T-cell (primary cell): ENCODE measurements around the gene KRTAP10-9. TPM values are rescaled to one million over a fixed set of nuclear protein-coding genes. Genes with fewer than 3 reads are reported as not detected.
A peak's percentile ranks its signal among the peaks of the same experiment; 100 is the strongest.
"Not testable (repeated sequence)": the region's sequence is repeated elsewhere in the genome, so short reads cannot be mapped to it uniquely, and the experiment has no call there.

ENCODE experiments used
- ATAC-seq, 4 experiments: fragments of 200-7000 bp in 3 of 4; fragments of 150-1000 bp in 1 of 4; cut with Tn5 transposase; replicated peaks in 1 of 4; 1 replicate in 3 of 4; 2 replicates in 1 of 4; pipeline ENCODE4 v1.10.0; 2021; ENCODE audit warnings: moderate library complexity in 3 of 4, mild to moderate bottlenecking in 2 of 4, moderate number of reproducible peaks in 1 of 4
- CTCF ChIA-PET, 2 donors: fragments of 300-600 bp; sonication (Branson Sonifier 250); formaldehyde crosslinking; loops; one replicate each; lab custom pipeline; 2022; ENCODE audit warnings: antibody characterized with exemption in 2 of 2; lab: Charles Lee
- POLR2A ChIA-PET, 2 donors: fragments of 300-600 bp; sonication (Branson Sonifier 250); formaldehyde crosslinking; loops; one replicate each; lab custom pipeline; 2022; ENCODE audit warnings: antibody characterized with exemption in 2 of 2; lab: Charles Lee
- DNase-seq, 35 experiments: peaks; one replicate each; pipeline versions ENCODE4 v3.0.0 to v3.0.0-alpha.2; 2013 to 2023
- H3K27ac ChIP-seq: one replicate; pipeline ENCODE4 v1.5.1; 2013; ENCODE audit warnings: low read length
- H3K27me3 ChIP-seq, 2 experiments: replicated peaks in 1 of 2; 1 replicate in 1 of 2; 2 replicates in 1 of 2; pipeline versions ENCODE4 v1.6.1 to v1.7.0; 2013; ENCODE audit warnings: low read length in 1 of 2, mixed read lengths in 1 of 2; ENCODE audit not compliant: control insufficient read depth in 2 of 2, insufficient read depth in 2 of 2; ENCODE audit errors: extremely low read depth in 1 of 2
- H3K36me3 ChIP-seq, 2 donors: 1 replicate in 1 of 2; 2 replicates in 1 of 2; pipeline versions ENCODE4 v1.6.1 to v1.7.0; 2013; ENCODE audit warnings: low read length in 1 of 2; ENCODE audit not compliant: control insufficient read depth in 2 of 2, insufficient read depth in 1 of 2; ENCODE audit errors: extremely low read depth in 1 of 2
- H3K4me1 ChIP-seq, 2 experiments: 1 replicate in 1 of 2; 2 replicates in 1 of 2; pipeline versions ENCODE4 v1.6.1 to v1.7.0; 2013; ENCODE audit warnings: low read length in 2 of 2, mixed read lengths in 1 of 2; ENCODE audit not compliant: insufficient read depth in 2 of 2, control insufficient read depth in 1 of 2; ENCODE audit errors: extremely low read depth in 1 of 2
- H3K4me3 ChIP-seq, 2 donors: 1 replicate in 1 of 2; 2 replicates in 1 of 2; pipeline versions ENCODE4 v1.5.1 to v1.7.0; 2013; ENCODE audit warnings: mild to moderate bottlenecking in 2 of 2, low read length in 1 of 2, moderate library complexity in 1 of 2; ENCODE audit not compliant: control insufficient read depth in 1 of 2; ENCODE audit errors: extremely low read depth in 1 of 2
- H3K9me3 ChIP-seq: 2 replicates; pipeline ENCODE4 v1.7.0; 2013
- H3K27ac Mint-ChIP-seq, 2 donors: one replicate each; pipeline ENCODE4 v1.8.0; 2020 to 2021; ENCODE audit warnings: mild to moderate bottlenecking in 2 of 2, mixed read lengths in 2 of 2
- H3K27me3 Mint-ChIP-seq, 2 donors: one replicate each; pipeline ENCODE4 v1.8.0; 2021 to 2022; ENCODE audit warnings: mixed read lengths in 2 of 2
- H3K36me3 Mint-ChIP-seq: one replicate; pipeline ENCODE4 v1.8.0; 2021; ENCODE audit warnings: mixed read lengths
- H3K4me1 Mint-ChIP-seq, 3 donors: one replicate each; pipeline ENCODE4 v1.8.0; 2020 to 2022; ENCODE audit warnings: mixed read lengths in 3 of 3, mild to moderate bottlenecking in 1 of 3
- H3K4me3 Mint-ChIP-seq, 3 donors: one replicate each; pipeline ENCODE4 v1.8.0; 2020 to 2022; ENCODE audit warnings: mild to moderate bottlenecking in 3 of 3, mixed read lengths in 3 of 3, moderate library complexity in 3 of 3
- H3K9me3 Mint-ChIP-seq, 3 donors: one replicate each; pipeline ENCODE4 v1.8.0; 2020 to 2022; ENCODE audit warnings: mixed read lengths in 3 of 3
- WGBS: methylation state at CpG from one replicate; pipeline ENCODE4 v1.1.5; 2013; ENCODE audit warnings: missing lambda C conversion rate; ENCODE audit not compliant: insufficient coverage; 5-methylcytosine and 5-hydroxymethylcytosine counted together
- total RNA-seq, 35 experiments: library from RNA in 6 of 35; stranded (reverse) in 6 of 35; fragments of 120-200 nt in 1 of 35; gene quantifications; one replicate each; pipeline versions ENCODE4 v1.2.1 to v1.2.4 and lab custom pipeline; 2013 to 2026

The KRTAP10-9 gene
- total RNA-seq, 5 donors from 2014 or later (not counting 1 experiment from before 2014, with no cell fraction given): not detected

GRCh38 chr21:44630440-44630839 lies 3.5 kb downstream of the KRTAP10-9 start:
- peak overlapping the region; percentile 72 to 77 for H3K27ac Mint-ChIP-seq

GRCh38 chr21:44632067-44632466 lies 5.2 kb downstream of the KRTAP10-9 start:
- no peaks in the 10 kb centered on the region for H3K27me3 ChIP-seq
- ChIA-PET POLR2A (no interaction called here), CTCF (no interaction called here)
- peaks cover 9 to 36% of the 10 kb centered on the region in 2 experiments for H3K4me1 ChIP-seq
- ATAC-seq: no peak
- H3K4me3 Mint-ChIP-seq: no peak overlapping the region
- H3K27ac ChIP-seq: no peak overlapping the region
- no peak for DNase-seq
- peaks cover 3% of the 10 kb centered on the region for H3K9me3 ChIP-seq
- peaks cover 15 to 39% (median 26%) of the 10 kb centered on the region in 3 donors for H3K9me3 Mint-ChIP-seq
- no peaks in the 10 kb centered on the region for H3K27me3 Mint-ChIP-seq
- no CpG with 5 or more reads among the region's 1 CpG for WGBS
- H3K4me3 ChIP-seq: no peak overlapping the region
- no peaks in the 10 kb centered on the region for H3K36me3 ChIP-seq
- H3K4me1 Mint-ChIP-seq: peaks cover 15 to 24% (median 23%) of the 10 kb centered on the region in 3 donors
- peak overlapping the region in 1 of 2 donors; percentile 7 for H3K27ac Mint-ChIP-seq
- H3K36me3 Mint-ChIP-seq: peaks cover 23% of the 10 kb centered on the region

More at GRCh38 chr21:44630440-44630839, 3.5 kb downstream of the KRTAP10-9 start:
- no CpG with 5 or more reads among the region's 2 CpGs for WGBS
- H3K4me3 Mint-ChIP-seq: peak overlapping the region in 1 of 3 donors; percentile 53
- no peaks in the 10 kb centered on the region for H3K27me3 Mint-ChIP-seq
- ChIA-PET POLR2A (no interaction called here), CTCF (interaction anchor here in 1 of 2 donors (0.6 kb wide), 1 partner anchor 15 kb away, joined by 3 read pairs; no protein-coding TSS in a partner anchor)
- H3K4me1 Mint-ChIP-seq: peaks cover 15 to 32% (median 31%) of the 10 kb centered on the region in 3 donors
- no peaks in the 10 kb centered on the region for H3K27me3 ChIP-seq
- peaks cover 9 to 52% of the 10 kb centered on the region in 2 experiments for H3K4me1 ChIP-seq
- peaks cover 23% of the 10 kb centered on the region for H3K36me3 Mint-ChIP-seq
- H3K4me3 ChIP-seq: peak overlapping the region in 1 of 2 donors; percentile 51
- peak overlapping the region; percentile 72 for H3K27ac ChIP-seq
- peaks cover 15 to 39% (median 26%) of the 10 kb centered on the region in 3 donors for H3K9me3 Mint-ChIP-seq
- H3K9me3 ChIP-seq: peaks cover 3% of the 10 kb centered on the region
- ATAC-seq (peak in 2 of 4 experiments; percentile 58 to 75), DNase-seq (peak in 1 of 35 experiments; percentile 16)
- H3K36me3 ChIP-seq: no peaks in the 10 kb centered on the region

GRCh38 chr21:44636209-44637017 lies 9.5 kb downstream of the KRTAP10-9 start:
- H3K27me3 Mint-ChIP-seq: peaks cover 0 to 11% of the 10 kb centered on the region in 2 donors
- Histone ChIP-seq H3K27me3 (peaks cover 0 to 16% of the 10 kb centered on the region in 2 experiments), H3K9me3 (no peaks in the 10 kb centered on the region), H3K36me3 (no peaks in the 10 kb centered on the region), H3K27ac (no peak overlapping the region), H3K4me1 (no peaks in the 10 kb centered on the region), H3K4me3 (no peak overlapping the region)
- ChIA-PET POLR2A (no interaction called here), CTCF (no interaction called here)
- H3K4me3 Mint-ChIP-seq: no peak overlapping the region
- peaks cover 18 to 35% (median 19%) of the 10 kb centered on the region in 3 donors for H3K9me3 Mint-ChIP-seq
- H3K4me1 Mint-ChIP-seq: no peaks in the 10 kb centered on the region
- ATAC-seq (no peak), DNase-seq (peak in 1 of 35 experiments; percentile 9)
- 86% methylated on average over 12 of the region's 15 CpGs for WGBS
- peaks cover 13% of the 10 kb centered on the region for H3K36me3 Mint-ChIP-seq
- H3K27ac Mint-ChIP-seq: no peak overlapping the region

- WGBS: 79% methylated on average over 6 of the region's 21 CpGs
- Histone ChIP-seq H3K4me3 (no peak within 1 kb of the TSS), H3K36me3 (no peaks in the 10 kb centered on the region), H3K9me3 (no peaks in the 10 kb centered on the region), H3K27me3 (peaks cover 0 to 17% of the 10 kb centered on the region in 2 experiments), H3K27ac (no peak within 1 kb of the TSS), H3K4me1 (no peaks in the 10 kb centered on the region)
- Mint-ChIP-seq H3K9me3 (peaks cover 11 to 32% (median 17%) of the 10 kb centered on the region in 3 donors), H3K36me3 (peaks cover 6% of the 10 kb centered on the region), H3K4me1 (no peaks in the 10 kb centered on the region), H3K27ac (peak within 1 kb of the TSS in 1 of 2 donors; percentile 42), H3K27me3 (peaks cover 0 to 11% of the 10 kb centered on the region in 2 donors), H3K4me3 (no peak within 1 kb of the TSS)
- ChIA-PET CTCF (no interaction called here), POLR2A (no interaction called here)
- ATAC-seq (no peak), DNase-seq (no peak)
These were observed 10.3 kb downstream of the KRTAP10-9 start, which contains the start of gene KRTAP10-10 for GRCh38 chr21:44637018-44637850. TSS of gene KRTAP10-10 (plus strand) at chr21:44637356. CDS start at chr21:44637418, 62 bp downstream.

- H3K27me3 ChIP-seq: peaks cover 0 to 17% of the 10 kb centered on the region in 2 experiments
- H3K36me3 ChIP-seq, ATAC-seq, H3K9me3 ChIP-seq, POLR2A ChIA-PET, CTCF ChIA-PET, H3K4me3 ChIP-seq, H3K4me1 Mint-ChIP-seq, H3K27ac ChIP-seq, H3K4me3 Mint-ChIP-seq, DNase-seq, H3K4me1 ChIP-seq, H3K36me3 Mint-ChIP-seq: not testable (repeated sequence)
- 75% methylated on average over 3 of the region's 12 CpGs for WGBS
- peak overlapping the region in 1 of 2 donors; percentile 42 for H3K27ac Mint-ChIP-seq
- peaks cover 12 to 31% (median 18%) of the 10 kb centered on the region in 3 donors for H3K9me3 Mint-ChIP-seq
- peaks cover 0 to 11% of the 10 kb centered on the region in 2 donors for H3K27me3 Mint-ChIP-seq
These were observed 11.0 kb downstream of the KRTAP10-9 start for GRCh38 chr21:44637851-44638348.
